Naive thymus-derived CD4-positive, alpha-beta T cell (primary cell): ENCODE measurements around the gene KRIT1. TPM values are rescaled to one million over a fixed set of nuclear protein-coding genes. Genes with fewer than 3 reads are reported as not detected.

Experiments
- ATAC-seq: fragments of 150-1000 bp; cut with Tn5 transposase; 2 replicates; pipeline ENCODE4 v1.10.0; 2021; ENCODE audit warnings: mild to moderate bottlenecking, moderate library complexity
- CTCF ChIA-PET: fragments of 350-600 bp; sonication (Branson Sonifier 250); formaldehyde crosslinking; loops from one replicate; lab custom pipeline; 2021; ENCODE audit warnings: antibody characterized with exemption; lab: Charles Lee
- POLR2A ChIA-PET: fragments of 350-600 bp; sonication (Branson Sonifier 250); formaldehyde crosslinking; loops from one replicate; lab custom pipeline; 2021; ENCODE audit warnings: antibody characterized with exemption, inconsistent platforms; lab: Charles Lee
- DNase-seq, 9 donors: peaks; one replicate each; pipeline versions ENCODE4 v3.0.0 to v3.0.0-alpha.2; 2020 to 2022; ENCODE audit warnings: mixed read lengths in 1 of 9
- H3K27ac ChIP-seq: one replicate; pipeline ENCODE4 v1.7.0; 2013; ENCODE audit warnings: mild to moderate bottlenecking, low read depth, low read length, moderate library complexity
- H3K27me3 ChIP-seq, 2 donors: one replicate each; pipeline ENCODE4 v1.7.0; 2013; ENCODE audit warnings: low read length in 2 of 2, mild to moderate bottlenecking in 2 of 2, moderate library complexity in 2 of 2; ENCODE audit not compliant: control insufficient read depth in 2 of 2, insufficient read depth in 2 of 2
- H3K36me3 ChIP-seq, 3 experiments: 1 replicate in 2 of 3; 2 replicates in 1 of 3; pipeline ENCODE4 v1.7.0; 2013; ENCODE audit warnings: low read length in 3 of 3, mild to moderate bottlenecking in 3 of 3, moderate library complexity in 1 of 3; ENCODE audit not compliant: insufficient read depth in 3 of 3, control insufficient read depth in 2 of 3
- H3K4me1 ChIP-seq, 2 donors: one replicate each; pipeline ENCODE4 v1.7.0; 2013; ENCODE audit warnings: low read length in 2 of 2, mild to moderate bottlenecking in 2 of 2, moderate library complexity in 1 of 2; ENCODE audit not compliant: control insufficient read depth in 2 of 2, insufficient read depth in 2 of 2
- H3K4me3 ChIP-seq: 2 replicates; pipeline ENCODE4 v1.7.0; 2013; ENCODE audit warnings: mild to moderate bottlenecking, low read length
- H3K9me3 ChIP-seq, 3 experiments: 1 replicate in 2 of 3; 2 replicates in 1 of 3; pipeline ENCODE4 v1.7.0; 2013; ENCODE audit warnings: low read length in 3 of 3; ENCODE audit not compliant: control insufficient read depth in 2 of 3
- H3K27ac Mint-ChIP-seq, 9 donors: one replicate each; pipeline ENCODE4 v1.8.0; 2020 to 2022; ENCODE audit warnings: mixed read lengths in 9 of 9, mild to moderate bottlenecking in 8 of 9, moderate library complexity in 5 of 9, inconsistent platforms in 2 of 9
- H3K27me3 Mint-ChIP-seq, 5 donors: one replicate each; pipeline ENCODE4 v1.8.0; 2021 to 2022; ENCODE audit warnings: mixed read lengths in 5 of 5, mild to moderate bottlenecking in 1 of 5
- H3K36me3 Mint-ChIP-seq, 5 donors: one replicate each; pipeline ENCODE4 v1.8.0; 2020 to 2022; ENCODE audit warnings: mixed read lengths in 5 of 5, mild to moderate bottlenecking in 3 of 5, inconsistent platforms in 1 of 5
- H3K4me1 Mint-ChIP-seq, 7 donors: one replicate each; pipeline ENCODE4 v1.8.0; 2020 to 2022; ENCODE audit warnings: mixed read lengths in 7 of 7, mild to moderate bottlenecking in 3 of 7, inconsistent platforms in 1 of 7
- H3K4me3 Mint-ChIP-seq, 10 donors: one replicate each; pipeline ENCODE4 v1.8.0; 2020 to 2022; ENCODE audit warnings: mild to moderate bottlenecking in 10 of 10, mixed read lengths in 10 of 10, moderate library complexity in 6 of 10, inconsistent platforms in 2 of 10
- H3K9me3 Mint-ChIP-seq, 11 donors: one replicate each; pipeline ENCODE4 v1.8.0; 2020 to 2022; ENCODE audit warnings: mixed read lengths in 11 of 11, mild to moderate bottlenecking in 4 of 11, inconsistent platforms in 1 of 11, moderate library complexity in 1 of 11
- intact Hi-C, 2 donors: fragments of 100-400 bp; cut with micrococcal nuclease; formaldehyde crosslinking; loops; one replicate each; pipeline ENCODE4 v1.15.1; 2023
- polyA plus RNA-seq, 2 donors: library from polyadenylated mRNA; unstranded; fragments of 300-500 nt; fragmentation: Illumina TruSeq; gene quantifications; one replicate each; pipeline ENCODE4 v1.2.3, GENCODE V29; 2021
- total RNA-seq, 6 experiments: library from RNA in 5 of 6; stranded (reverse) in 5 of 6; gene quantifications; 1 replicate in 5 of 6; 2 replicates in 1 of 6; pipeline ENCODE4 v1.2.3 and lab custom pipeline; 2021 to 2026

KRIT1 gene
- total and polyA plus RNA-seq, 7 experiments from 2014 or later: 18.5 to 78.7 (median 46.7) TPM

GRCh38 chr7:92282221-92282814 is 36.6 kb upstream of the KRIT1 start:
- Mint-ChIP-seq H3K4me3 (no peak overlapping the region), H3K4me1 (peaks cover 0 to 24% (median 14%) of the 10 kb centered on the region in 7 donors), H3K27me3 (no peaks in the 10 kb centered on the region), H3K36me3 (peaks cover 6 to 38% (median 26%) of the 10 kb centered on the region in 5 donors), H3K27ac (no peak overlapping the region), H3K9me3 (peaks cover 0 to 16% (median 5%) of the 10 kb centered on the region in 11 donors)
- Histone ChIP-seq H3K4me1 (no peaks in the 10 kb centered on the region), H3K27ac (no peak overlapping the region), H3K27me3 (no peaks in the 10 kb centered on the region), H3K9me3 (peaks cover 0 to 20% (median 0%) of the 10 kb centered on the region in 3 experiments), H3K4me3 (no peak overlapping the region), H3K36me3 (no peaks in the 10 kb centered on the region)
- ChIA-PET CTCF (interaction anchor here (1.2 kb wide), 1 partner anchor 43 kb away, joined by 5 read pairs; no protein-coding TSS in a partner anchor), POLR2A (interaction anchor here (0.5 kb wide), 1 partner anchor 379 kb away, joined by 3 read pairs; no protein-coding TSS in a partner anchor)
- DNase-seq: no peak
- intact Hi-C loops: no loop called here
- ATAC-seq: no peak

GRCh38 chr7:92281031-92281430 is 35.3 kb upstream of the KRIT1 start:
- H3K4me3 ChIP-seq: no peak overlapping the region
- ChIA-PET CTCF (no interaction called here), POLR2A (no interaction called here)
- no peak for DNase-seq
- ATAC-seq: no peak
- Mint-ChIP-seq H3K9me3 (peaks cover 0 to 16% (median 6%) of the 10 kb centered on the region in 11 donors), H3K27ac (no peak overlapping the region), H3K4me1 (peaks cover under 1 to 25% (median 7%) of the 10 kb centered on the region in 7 donors), H3K4me3 (no peak overlapping the region), H3K36me3 (peaks cover 12 to 44% (median 27%) of the 10 kb centered on the region in 5 donors), H3K27me3 (no peaks in the 10 kb centered on the region)
- no peaks in the 10 kb centered on the region for H3K27me3 ChIP-seq
- H3K4me1 ChIP-seq: no peaks in the 10 kb centered on the region
- no peaks in the 10 kb centered on the region for H3K36me3 ChIP-seq
- H3K27ac ChIP-seq: no peak overlapping the region
- intact Hi-C loops: no loop called here
- H3K9me3 ChIP-seq: peaks cover 0 to 20% (median 0%) of the 10 kb centered on the region in 3 experiments

- Mint-ChIP-seq H3K27ac (no peak overlapping the region), H3K36me3 (peaks cover 12 to 48% (median 35%) of the 10 kb centered on the region in 5 donors)
- CTCF ChIA-PET: interaction anchor here (0.8 kb wide), 1 partner anchor 182 kb away, joined by 3 read pairs; no protein-coding TSS in a partner anchor
Measured at GRCh38 chr7:92279396-92280031, 33.8 kb upstream of the KRIT1 start.

GRCh38 chr7:92276460-92276864 is 30.7 kb upstream of the KRIT1 start:
- H3K27me3 ChIP-seq: no peaks in the 10 kb centered on the region
- H3K27ac ChIP-seq: no peak overlapping the region
- Mint-ChIP-seq H3K4me3 (no peak overlapping the region), H3K36me3 (peaks cover 17 to 58% (median 34%) of the 10 kb centered on the region in 5 donors), H3K27me3 (no peaks in the 10 kb centered on the region), H3K4me1 (peaks cover 4 to 27% (median 15%) of the 10 kb centered on the region in 7 donors), H3K27ac (no peak overlapping the region), H3K9me3 (peaks cover 0 to 16% (median 6%) of the 10 kb centered on the region in 11 donors)
- ChIA-PET POLR2A (no interaction called here), CTCF (no interaction called here)
- H3K4me1 ChIP-seq: no peaks in the 10 kb centered on the region
- peaks cover 0 to 20% (median 0%) of the 10 kb centered on the region in 3 experiments for H3K9me3 ChIP-seq
- intact Hi-C loops: no loop called here
- no peak overlapping the region for H3K4me3 ChIP-seq
- H3K36me3 ChIP-seq: no peaks in the 10 kb centered on the region
- DNase-seq: no peak
- no peak for ATAC-seq

More at GRCh38 chr7:92279396-92280031, 33.8 kb upstream of the KRIT1 start:
- POLR2A ChIA-PET: no interaction called here
- Histone ChIP-seq H3K27me3 (no peaks in the 10 kb centered on the region), H3K4me1 (no peaks in the 10 kb centered on the region), H3K27ac (no peak overlapping the region), H3K4me3 (no peak overlapping the region), H3K36me3 (no peaks in the 10 kb centered on the region), H3K9me3 (peaks cover 0 to 20% (median 0%) of the 10 kb centered on the region in 3 experiments)
- Mint-ChIP-seq H3K4me1 (peaks cover 0 to 25% (median 7%) of the 10 kb centered on the region in 7 donors), H3K4me3 (no peak overlapping the region), H3K27me3 (no peaks in the 10 kb centered on the region), H3K9me3 (peaks cover 0 to 16% (median 6%) of the 10 kb centered on the region in 11 donors)
- ATAC-seq (no peak), DNase-seq (no peak)
- intact Hi-C loops: no loop called here

- Mint-ChIP-seq H3K9me3 (peaks cover 0 to 8% (median 4%) of the 10 kb centered on the region in 11 donors), H3K36me3 (peaks cover 11 to 51% (median 26%) of the 10 kb centered on the region in 5 donors), H3K27me3 (no peaks in the 10 kb centered on the region), H3K4me1 (peaks cover 4 to 33% (median 15%) of the 10 kb centered on the region in 7 donors), H3K4me3 (no peak overlapping the region), H3K27ac (no peak overlapping the region)
- H3K4me3 ChIP-seq: no peak overlapping the region
- H3K27me3 ChIP-seq: no peaks in the 10 kb centered on the region
- DNase-seq (no peak), ATAC-seq (no peak)
- peaks cover 0 to 10% (median 0%) of the 10 kb centered on the region in 3 experiments for H3K9me3 ChIP-seq
- no peak overlapping the region for H3K27ac ChIP-seq
- intact Hi-C loops: no loop called here
- ChIA-PET CTCF (interaction anchor here (0.8 kb wide), 1 partner anchor 450 kb away, joined by 3 read pairs; no protein-coding TSS in a partner anchor), POLR2A (no interaction called here)
- no peaks in the 10 kb centered on the region for H3K36me3 ChIP-seq
- H3K4me1 ChIP-seq: no peaks in the 10 kb centered on the region
Measured at GRCh38 chr7:92275327-92275726, 29.6 kb upstream of the KRIT1 start.

DNA sequence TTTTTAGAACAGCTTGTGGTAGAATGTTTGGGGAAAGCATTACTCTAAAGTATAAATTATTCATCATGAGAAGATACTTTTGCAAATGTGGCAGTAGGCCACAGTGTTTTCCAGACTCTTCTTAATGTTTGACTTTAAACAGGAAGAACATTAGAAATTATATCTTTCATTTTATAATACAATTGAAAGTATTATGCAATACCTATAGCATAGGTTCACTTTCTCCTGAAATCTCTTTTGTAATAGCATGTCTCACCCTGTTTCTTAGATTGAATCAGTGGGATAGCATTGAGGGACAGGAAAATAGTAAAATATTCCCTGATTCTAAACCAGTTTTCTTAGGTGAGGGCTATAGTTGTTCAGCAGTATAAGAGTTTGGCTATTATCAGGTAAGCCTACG is 23.2 kb upstream of the KRIT1 start:
- no peaks in the 10 kb centered on the region for H3K4me1 ChIP-seq
- H3K27ac ChIP-seq: no peak overlapping the region
- H3K36me3 ChIP-seq: no peaks in the 10 kb centered on the region
- ChIA-PET CTCF (no interaction called here), POLR2A (no interaction called here)
- H3K27me3 ChIP-seq: no peaks in the 10 kb centered on the region
- H3K9me3 ChIP-seq: no peaks in the 10 kb centered on the region
- Mint-ChIP-seq H3K27me3 (no peaks in the 10 kb centered on the region), H3K4me1 (peaks cover 3 to 23% (median 5%) of the 10 kb centered on the region in 7 donors), H3K27ac (no peak overlapping the region), H3K4me3 (no peak overlapping the region), H3K36me3 (peaks cover 0 to 19% (median 6%) of the 10 kb centered on the region in 5 donors), H3K9me3 (no peaks in the 10 kb centered on the region)
- intact Hi-C loops: no loop called here
- DNase-seq (no peak), ATAC-seq (no peak)
- no peak overlapping the region for H3K4me3 ChIP-seq
